HG03039 (cell line): Measurements from ENCODE around the gene ZNF611.
"Not testable (repeated sequence)": the region's sequence is repeated elsewhere in the genome, so short reads cannot be mapped to it uniquely, and the experiment has no call there.

ENCODE experiments used
- ATAC-seq: cut with Tn5 transposase; IDR thresholded peaks from one replicate; pipeline ENCODE4 v1.9.1; 2021; ENCODE audit warnings: mild to moderate bottlenecking, moderate library complexity; ENCODE audit not compliant: unreplicated experiment

Gene ZNF611

DNA sequence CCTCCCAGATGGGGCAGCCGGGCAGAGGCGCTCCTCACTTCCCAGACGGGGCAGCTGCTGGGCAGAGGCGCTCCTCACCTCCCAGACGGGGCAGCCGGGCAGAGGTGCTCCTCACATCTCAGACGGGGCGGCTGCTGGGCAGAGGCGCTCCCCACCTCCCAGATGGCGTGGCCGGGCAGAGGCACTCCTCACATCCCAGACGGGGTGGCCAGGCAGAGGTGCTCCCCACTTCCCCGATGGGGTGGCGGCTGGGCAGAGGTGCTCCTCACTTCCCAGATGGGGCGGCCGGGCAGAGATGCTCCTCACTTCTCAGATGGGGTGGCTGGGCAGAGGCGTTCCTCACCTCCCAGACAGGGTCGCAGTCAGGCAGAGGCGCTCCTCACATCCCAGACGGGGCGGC, 14.3 kb downstream of the ZNF611 start:
- ATAC-seq, result not testable (repeated sequence)

DNA sequence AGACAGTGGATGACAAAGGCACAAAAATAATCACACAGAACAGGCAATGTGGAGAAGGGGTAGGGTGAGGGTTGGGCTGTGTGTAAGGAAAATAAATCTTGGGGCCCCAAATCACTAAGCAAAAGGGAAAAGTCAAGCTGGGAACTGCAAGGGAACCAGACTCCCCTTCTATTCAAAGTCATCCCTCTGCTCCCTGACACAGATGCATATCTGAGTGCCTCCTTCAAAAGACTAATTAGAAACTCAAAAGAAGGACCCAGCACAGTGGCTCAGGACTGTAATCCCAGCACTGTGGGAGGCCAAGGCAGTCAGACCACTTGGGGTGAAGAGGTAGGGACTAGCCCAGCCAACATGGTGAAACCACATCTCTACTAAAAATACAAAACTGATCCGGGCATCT, 18.3 kb downstream of the ZNF611 start:
- ATAC-seq, result no peak

DNA sequence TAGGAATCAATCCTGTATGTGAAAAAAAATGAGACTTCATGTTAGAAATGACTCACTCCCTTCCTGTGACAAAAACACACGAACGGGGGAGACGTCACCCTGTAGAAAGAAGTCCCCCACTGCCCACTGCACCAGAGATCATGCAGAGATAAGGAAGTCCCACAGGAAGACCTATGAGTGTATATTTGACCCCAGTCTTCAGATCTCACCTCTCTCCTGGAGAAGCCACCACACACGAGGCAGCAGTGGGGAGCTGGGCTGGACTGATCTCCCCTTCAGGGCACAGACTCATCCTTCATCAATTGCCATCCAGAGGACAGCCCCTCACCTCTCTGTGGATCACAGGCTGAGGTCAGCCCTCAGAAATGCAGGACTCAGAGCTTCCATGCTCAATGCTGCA, 18.9 kb downstream of the ZNF611 start:
- ATAC-seq, result not testable (repeated sequence)

DNA sequence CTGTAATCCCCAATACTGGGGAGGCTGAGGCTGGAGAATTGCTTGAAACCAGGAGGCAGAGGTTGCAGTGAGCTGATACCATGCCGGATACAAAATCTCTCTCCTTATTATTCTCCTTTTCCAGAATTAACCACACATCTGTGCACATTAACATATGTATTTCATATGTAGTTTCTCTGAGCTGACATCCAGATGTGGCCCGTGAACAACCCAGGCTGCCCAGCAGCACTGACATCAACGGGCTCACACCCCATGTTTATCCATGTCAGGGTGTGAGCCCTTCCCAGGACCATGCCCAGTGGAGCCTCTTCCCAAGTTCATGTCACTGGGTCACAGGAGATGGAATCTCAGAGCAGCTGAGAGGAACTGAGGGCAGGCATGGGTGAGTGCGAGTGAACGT, 19.5 kb downstream of the ZNF611 start:
- ATAC-seq, result not testable (repeated sequence)

DNA sequence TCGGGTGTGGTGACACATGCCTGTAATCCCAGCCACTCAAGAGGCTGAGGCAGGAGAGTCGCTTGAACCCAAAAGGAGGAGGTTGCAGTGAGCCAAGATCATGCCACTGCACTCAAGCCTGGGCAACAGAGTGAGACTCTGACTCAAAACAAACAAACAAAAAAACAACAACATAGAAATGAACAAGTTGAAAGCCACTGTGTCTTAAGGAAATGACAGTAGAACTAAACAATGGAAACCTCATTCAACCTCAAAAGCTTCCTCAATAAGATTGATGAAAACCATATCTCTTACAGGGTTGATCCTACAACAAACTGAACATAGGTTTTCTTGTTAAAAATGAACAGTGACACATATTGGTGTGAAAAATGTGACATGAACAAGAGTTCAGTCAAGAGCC, 21.8 kb downstream of the ZNF611 start:
- ATAC-seq, result not testable (repeated sequence)

DNA sequence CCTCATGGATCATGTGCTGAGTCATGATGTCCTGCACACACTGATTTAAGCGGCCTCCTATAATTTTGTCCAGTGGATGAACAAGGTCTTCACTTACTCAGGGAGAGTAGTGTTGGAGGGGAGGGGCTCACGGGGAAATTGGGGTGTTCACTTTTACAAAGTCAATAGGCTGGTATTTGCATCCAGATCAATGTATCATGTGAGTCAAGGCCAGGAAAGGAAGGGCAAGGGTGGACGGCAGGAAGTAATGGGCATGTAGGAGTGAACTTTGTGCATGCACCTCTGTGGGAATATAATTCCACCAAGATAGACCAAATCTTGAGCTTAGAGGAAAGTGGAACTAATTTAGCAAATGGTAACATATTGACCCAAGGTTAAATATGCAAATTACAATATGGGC, 23.2 kb downstream of the ZNF611 start:
- ATAC-seq, result not testable (repeated sequence)

DNA sequence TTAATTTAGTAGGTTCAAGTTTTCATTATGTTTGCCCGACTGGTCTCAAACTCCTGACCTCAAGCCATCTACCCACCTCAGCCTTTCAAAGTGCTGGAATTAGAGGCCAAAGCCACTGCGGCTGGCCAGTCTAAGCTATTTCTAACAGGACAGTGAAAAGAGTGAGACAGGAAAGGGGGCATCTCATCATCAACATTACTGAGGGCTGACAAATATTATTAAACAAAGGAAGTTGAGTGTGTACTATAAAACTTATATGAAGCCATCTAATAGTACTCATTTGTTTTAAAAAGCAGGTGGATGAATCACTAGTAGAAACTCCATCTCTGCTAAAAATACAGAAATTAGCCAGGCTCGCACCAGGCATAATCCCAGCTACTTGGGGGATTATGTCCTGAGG, 24.3 kb downstream of the ZNF611 start:
- no peak for ATAC-seq

DNA sequence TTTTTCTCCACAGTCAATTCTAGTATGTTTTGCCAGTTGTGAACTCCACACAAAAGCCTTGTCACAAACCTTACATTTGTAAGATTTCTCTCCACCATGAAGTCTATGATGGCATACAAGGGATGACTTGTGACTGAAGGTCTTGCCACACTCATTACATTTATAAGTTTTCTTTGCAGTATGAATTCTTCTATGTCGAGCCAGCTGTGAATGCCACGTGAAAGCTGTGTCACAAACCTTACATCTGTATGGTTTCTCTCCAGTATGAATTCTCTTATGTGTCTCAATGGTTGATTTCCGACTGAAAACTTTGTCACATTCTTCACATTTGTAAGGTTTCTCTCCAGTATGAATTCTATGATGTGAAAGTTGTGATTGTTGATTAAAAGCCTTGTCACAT, 29.2 kb downstream of the ZNF611 start:
- ATAC-seq, result not testable (repeated sequence)

DNA sequence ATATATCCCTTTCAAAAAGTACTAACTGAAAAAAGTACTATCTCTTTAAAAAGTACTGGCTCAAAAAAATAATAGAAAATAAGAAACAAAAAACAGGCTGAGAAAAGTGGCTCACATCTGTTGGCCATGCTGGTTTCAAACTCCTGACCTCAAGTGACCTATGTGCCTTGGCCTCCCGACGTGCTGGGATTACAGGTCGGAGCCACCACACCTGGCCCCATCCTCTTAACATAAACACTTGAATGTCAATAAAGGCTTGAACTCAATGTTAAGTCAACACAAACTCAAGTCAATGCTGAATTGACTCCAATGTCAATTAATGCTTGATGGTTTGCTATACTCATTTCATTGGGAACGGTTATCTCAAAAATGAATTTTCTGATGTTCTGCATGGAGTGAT, 30.9 kb downstream of the ZNF611 start:
- no peak for ATAC-seq

DNA sequence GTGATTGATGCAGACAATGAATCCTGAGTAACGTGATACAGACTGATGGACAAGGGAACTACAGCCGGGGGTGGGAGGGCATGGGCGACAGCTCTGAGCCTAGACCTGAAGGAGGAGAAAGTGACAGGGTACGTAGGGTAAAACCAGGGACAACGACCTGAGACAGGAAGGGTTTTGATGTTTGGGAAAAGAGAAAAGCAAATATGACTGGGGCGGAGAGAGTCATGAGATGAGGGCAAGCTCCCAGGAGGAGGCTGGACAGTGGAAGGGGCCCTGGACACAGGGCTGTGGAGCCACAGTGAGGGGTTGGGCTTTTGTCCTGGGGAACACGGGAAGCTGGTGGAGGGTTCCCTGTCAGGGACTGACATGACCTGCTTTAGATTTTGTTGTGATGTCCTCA, 34.2 kb downstream of the ZNF611 start:
- no peak for ATAC-seq

DNA sequence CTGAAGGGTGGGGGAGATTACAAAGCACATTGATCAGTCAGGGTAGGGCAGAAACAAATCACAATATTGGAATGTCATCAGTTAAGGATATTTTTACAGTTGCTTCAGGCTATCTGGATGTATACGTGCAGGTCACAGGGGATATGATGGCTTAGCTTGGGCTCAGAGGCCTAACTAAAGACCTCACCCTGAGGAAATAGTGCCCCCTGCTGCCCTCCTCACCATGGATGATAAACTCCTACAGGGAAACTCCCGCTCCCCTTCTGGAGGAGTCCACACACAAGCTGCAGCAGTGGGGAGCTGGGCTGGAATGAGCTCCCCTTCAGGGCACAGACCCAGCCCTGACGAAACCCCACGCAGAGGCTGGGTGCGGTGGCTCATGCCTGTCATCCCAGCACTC, 35.3 kb downstream of the ZNF611 start:
- ATAC-seq, result not testable (repeated sequence)

DNA sequence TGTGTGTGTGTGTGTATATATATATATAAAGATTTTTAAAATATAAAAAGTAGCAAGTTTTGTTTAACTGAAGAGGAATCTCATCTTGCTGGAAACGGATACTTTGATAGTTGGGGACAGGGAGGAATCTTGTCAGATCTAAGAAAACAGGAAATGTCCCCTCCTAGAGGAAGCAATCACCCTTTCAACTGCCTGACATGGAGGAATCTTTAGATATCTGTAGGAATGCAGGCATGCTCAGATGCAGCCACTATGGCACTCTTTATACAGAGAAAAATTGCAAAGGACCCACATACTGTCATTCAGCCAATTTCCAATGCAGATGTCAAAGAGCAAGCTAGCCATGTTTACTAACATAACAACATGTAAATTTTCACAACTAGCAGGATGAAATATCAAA, 38.8 kb downstream of the ZNF611 start:
- ATAC-seq, result no peak

DNA sequence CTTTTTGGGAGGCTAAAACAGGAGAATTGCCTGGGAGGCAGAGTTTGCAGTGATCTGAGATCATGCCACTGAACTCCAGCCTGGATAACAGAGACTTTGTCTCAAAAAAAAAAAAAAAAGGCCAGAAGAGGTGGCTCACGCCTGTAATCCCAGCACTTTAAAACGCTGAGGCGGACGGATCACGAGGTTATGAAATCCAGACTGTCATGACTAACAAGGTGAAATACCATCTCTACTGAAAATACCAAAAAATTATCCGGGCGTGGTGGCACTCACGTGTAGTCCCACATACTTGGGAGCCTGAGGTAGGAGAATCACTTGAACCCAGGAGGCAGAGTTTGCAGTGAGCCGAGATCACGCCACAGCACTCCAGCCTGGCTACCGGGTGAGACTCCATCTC, 39.9 kb downstream of the ZNF611 start:
- ATAC-seq, result no peak

DNA sequence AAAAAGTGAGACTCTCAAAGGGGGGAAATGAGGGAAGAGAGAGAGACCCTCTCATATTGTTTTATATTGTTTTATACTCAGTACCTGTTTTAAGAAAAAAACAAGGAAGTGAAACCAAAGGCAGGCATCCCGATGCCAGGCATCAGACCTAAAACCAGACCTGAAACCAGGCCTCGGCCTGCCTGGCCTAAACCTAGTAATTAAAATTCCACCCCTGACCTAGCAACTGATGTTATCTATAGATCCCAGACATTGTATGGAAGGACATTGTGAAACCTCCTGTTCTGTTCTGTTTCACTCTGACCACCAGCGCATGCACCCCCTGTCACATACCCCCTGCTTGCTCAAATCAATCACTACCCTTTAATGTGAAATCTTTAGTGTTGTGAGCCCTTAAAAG, 40.6 kb downstream of the ZNF611 start:
- ATAC-seq, result not testable (repeated sequence)

DNA sequence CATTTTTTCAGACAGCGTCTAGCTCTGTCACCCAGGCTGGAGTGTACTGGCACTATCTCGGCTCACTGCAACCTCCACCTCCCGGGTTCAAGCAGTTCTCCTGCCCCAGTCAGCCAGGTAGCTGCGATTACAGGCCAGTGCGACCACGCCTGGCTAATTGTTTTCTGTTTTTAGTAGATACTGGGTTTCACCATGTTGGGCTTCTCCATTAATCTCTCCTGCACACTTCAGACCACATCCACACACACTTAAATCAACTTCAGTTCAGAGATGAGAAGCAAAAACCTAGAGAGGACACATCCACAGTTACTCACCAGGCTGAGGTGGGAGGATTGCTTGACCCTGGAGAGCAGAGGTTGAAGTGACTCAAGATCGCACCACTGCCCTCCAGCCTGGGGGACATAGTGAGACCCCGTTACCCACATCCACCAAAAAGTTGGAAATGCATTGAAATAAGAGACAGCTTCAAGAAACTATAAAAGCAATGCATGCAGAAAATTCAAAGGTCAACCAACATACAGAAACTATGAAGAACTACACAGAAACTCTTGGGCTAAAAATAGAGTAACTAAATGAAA, 42.3 kb downstream of the ZNF611 start:
- ATAC-seq, result no peak

DNA sequence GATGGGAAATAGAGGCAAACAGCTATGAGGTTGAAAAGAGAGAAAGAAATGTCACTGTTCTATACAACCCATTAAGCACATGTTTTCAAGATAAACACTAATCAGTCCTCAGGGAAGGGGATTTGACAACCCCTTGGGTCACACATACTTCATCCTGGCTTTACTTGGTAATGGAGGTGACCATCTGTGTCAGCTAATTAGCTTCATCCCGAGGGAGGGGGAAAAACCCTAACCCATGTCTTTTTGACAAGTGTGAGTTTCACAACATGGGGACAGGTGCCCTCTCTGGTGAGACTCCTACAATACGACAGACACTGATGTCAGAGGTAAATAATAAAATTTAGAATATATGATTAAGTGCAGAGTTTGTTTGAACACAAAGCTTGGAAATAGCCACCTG, 43.1 kb downstream of the ZNF611 start:
- ATAC-seq, result no peak

DNA sequence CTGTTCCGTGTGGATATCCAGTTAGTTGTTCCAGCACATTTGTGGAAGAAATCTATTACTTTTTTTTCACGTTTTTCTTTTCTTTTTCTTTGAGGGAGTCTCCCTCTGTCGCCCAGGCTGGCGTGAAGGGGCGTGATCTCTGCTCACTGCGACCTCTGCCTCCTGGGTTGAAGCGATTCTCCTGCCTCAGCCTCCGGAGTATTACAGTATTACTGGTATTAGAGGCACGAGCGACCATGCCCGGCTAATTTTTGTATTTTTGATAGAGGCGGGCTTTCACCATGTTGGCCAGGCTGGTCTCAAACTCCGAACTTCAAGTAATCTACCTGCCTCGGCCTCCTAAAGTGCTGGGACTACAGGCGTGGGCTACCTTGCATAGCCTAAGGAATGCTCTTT, 43.6 kb downstream of the ZNF611 start:
- ATAC-seq, result no peak

DNA sequence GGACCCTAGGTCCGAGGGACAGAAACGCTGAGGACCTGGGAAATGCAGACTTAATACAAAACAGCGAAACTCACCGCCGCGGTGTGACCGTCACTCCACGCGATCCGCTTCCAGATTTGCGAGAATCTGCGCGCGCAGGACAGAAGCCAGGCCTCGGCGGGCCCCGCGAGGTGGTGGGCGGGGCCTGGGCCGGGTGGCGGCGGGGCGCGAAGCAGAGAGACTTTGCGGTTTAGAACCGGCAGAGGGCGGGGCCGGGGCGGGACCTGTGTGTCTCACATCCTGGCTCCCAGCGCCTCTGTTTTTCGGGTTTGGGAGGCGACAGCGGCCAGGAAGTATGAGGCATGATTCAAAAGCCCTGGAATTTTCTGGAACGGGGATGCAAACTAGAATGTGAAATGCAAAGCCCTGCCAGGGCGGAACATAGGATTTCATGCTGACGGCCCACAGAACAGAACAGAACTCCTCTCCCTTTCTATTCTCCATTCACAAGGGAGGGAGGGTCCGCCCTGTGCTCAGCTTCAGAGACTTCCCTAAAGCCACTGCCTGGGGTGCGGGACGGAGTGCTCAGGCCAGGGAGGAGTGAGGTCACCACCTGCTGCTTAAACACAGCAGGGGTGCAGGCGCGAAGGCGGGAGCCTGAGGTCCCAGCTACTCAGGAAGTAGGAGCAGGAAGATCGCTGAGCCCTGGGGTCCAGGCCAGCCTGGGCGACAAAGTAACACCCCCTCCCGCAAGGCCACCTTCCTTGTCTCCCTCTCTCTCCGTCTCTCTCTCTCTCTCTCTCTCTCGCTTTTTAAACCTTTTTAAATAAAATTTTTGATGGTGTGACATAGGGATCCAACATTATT, 44.3 kb downstream of the ZNF611 start:
- peak; percentile 94 for ATAC-seq

DNA sequence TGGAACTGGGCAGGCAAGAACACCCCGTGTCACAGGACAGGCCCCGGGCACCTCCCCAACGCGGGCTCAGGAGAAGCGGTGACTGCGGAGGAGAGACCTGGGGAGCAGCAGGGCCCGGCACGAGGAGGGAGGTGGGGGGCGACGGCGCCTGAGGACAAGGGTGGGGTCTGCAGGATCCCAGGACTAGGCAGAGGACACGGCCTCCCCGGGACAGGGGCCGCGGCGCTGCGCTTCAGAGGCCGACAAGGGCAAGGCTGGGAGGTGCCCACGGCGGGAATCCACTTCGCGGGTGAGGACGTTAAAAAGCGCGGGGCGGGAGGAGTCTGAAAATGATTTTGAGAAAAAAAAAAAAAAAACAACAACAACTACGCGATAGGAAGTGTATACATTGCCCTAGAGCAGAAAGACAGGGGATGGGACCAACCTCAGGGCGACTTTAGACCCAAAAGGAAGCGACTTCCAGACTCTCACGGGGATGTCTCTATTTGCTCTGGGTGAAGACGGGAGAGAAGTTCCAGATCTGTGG, 44.9 kb downstream of the ZNF611 start:
- ATAC-seq, result peak; percentile 32

DNA sequence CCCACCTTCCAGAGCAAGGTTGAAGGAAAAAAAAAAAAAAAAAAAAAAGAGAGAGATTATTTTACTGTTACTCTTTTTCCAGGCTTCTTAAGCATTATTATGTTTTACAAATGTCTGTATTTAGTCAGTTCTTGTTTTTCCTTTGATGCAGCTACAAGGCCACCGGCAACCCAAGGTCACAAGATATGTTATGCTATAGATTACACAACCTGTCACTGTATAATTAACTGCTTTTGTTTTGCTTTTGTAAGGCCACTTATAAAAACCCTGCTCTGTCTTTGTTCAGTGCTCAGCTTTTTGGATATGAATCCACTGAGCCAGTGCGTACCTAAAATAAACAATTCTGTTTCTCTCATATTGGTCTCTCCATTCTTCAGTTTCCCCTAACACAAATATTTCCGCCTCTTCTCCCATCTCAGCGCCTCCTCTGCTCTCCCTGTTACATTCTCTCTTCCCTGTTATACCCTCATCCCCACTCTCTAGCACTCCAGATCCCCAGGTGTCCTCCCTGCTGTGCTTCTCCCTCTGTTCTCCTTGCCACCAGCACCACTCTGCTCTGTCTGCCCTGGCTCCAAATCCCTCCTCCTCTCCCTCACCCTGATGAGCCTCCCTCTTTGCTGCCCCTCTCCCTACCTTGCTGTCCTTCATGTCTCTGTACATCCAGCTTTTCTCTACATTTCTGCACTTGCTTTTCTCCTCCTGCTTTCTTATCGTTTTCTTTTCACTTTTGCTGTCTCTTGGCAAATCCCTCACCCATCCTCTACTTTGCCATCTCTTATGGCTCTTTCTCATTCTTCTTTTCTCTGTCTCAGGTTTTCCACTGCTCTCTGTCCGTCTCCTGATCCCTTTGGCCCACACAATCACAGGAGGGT, 45.7 kb downstream of the ZNF611 start:
- not testable (repeated sequence) for ATAC-seq

DNA sequence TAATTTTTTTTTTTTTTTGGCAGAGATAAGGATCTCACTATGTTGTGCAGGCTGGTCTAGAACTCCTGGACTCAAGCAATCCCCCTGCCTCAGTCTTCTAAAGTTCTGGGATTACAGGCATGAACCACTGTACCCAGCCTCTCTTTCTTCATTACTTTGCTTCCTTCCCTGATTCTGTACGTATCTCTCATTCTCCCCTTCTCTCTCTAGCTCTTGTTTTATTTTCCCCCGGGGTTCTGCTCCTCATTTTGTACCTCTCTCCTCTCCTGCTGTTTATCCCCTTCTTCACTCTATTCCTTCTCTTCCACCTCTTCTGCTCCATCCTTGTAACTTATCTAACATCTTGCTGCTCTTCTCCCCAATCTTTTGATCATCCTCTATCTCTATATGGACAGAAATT, 46.5 kb downstream of the ZNF611 start:
- ATAC-seq, result no peak
